Posterior vena cava (tissue), 2 donors: ENCODE measurements around the gene SEMA3G. TPM values are rescaled to one million over a fixed set of nuclear protein-coding genes. Genes with fewer than 3 reads are reported as not detected.
A peak's percentile ranks its signal among the peaks of the same experiment; 100 is the strongest.

Experiments used
- DNase-seq: peaks from one replicate; pipeline ENCODE4 v3.0.0-alpha.2; 2020; ENCODE audit warnings: low spot score
- intact Hi-C, 2 donors: fragments of 100-400 bp; cut with DNase I; formaldehyde crosslinking; loops; one replicate each; pipeline versions ENCODE4 v1.14.1 to v1.14.2; 2022 to 2023
- total RNA-seq, 2 donors: library from RNA; stranded (reverse); fragmentation: NEBNext Ultra II Directional; extraction: Animal tissue kit (Norgen Biotek cat#: 25700); gene quantifications; one replicate each; pipeline ENCODE4 v1.2.1, GENCODE V29; 2021
- donor health status: DM: yes; HTN: yes; CAD: no.
- donor health status: DM: yes; HTN: yes; CAD: no.

Gene SEMA3G
- total RNA-seq, 2 donors from 2014 or later, result 12.4 to 17.7 TPM

DNA sequence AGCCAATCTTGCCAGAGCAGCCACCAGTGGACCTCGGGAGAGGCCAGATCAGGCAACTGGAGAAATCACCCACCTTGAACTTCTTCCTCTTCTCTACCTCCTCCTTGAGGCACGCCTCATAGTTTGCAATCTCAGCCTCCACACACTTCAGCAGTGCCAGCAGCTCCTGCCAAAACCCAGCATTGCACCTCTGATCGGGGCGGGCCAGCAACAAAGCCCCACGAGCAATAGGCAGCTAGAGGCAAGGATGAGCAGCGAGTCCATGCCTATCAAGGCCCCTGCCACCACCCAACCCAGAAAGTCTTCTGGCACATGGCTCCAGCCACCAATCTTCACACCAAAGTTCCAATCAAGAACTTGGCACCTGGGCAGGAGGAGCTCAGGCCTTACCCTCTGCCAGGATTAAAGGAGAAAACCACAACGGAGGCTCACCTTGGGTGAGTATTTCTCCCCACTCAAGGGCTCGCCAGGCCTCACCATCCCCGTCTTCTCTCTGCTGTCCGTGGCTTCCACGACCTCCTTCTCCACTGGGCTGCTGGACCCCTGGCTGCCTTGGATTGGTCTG is 42.1 kb downstream of the SEMA3G start:
- DNase-seq, result peak; percentile 20
- intact Hi-C loops, result no loop called here

- DNase-seq, result peak; percentile 82
- intact Hi-C loops, result no loop called here
Observed at GRCh38 chr3:52402101-52402521, 42.8 kb downstream of the SEMA3G start.

- intact Hi-C loops, result no loop called here
Observed at GRCh38 chr3:52401551-52401950, 43.4 kb downstream of the SEMA3G start.

DNA sequence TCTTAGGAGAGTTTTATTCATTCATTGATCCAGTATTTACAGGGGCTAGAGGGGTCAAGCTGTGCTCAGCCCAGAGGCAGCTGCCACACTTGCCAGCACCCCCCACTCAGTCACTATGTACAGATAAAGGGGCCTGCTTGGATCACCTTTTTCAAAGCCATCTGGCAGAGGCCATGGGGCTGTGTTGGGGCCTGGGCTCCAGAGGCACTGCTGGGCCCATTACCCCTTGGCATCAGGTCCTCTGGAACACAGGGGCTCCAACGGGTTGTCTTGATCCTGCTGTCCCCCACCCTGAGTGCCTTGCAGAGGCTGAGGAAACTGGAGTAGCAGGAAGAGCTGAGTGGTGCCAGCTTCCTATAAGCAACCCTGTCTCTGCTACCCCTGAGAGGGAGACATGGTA is 43.9 kb downstream of the SEMA3G start:
- intact Hi-C loops, result no loop called here
- DNase-seq, result peak; percentile 45

More at GRCh38 chr3:52401551-52401950, 43.4 kb downstream of the SEMA3G start:
- peak; percentile 58 for DNase-seq

- DNase-seq, result peak; percentile 63
- intact Hi-C loops, result no loop called here
Observed at GRCh38 chr3:52400275-52400793, 44.6 kb downstream of the SEMA3G start.

DNA sequence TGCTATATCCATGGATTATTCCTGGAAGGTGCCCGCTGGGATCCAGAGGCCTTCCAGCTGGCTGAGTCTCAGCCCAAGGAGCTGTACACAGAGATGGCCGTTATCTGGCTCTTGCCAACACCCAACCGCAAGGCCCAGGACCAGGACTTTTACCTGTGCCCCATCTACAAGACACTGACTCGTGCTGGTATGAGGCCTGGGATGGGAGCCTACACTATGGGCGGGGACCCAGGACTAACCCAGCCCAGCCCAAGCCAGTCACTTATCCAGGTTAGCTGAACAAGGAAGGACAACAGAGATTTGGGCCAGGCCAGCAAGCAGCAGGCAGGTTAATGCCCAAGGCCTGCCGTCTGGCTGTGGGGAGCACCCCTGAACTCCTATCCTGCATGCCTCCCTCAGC is 45.3 kb downstream of the SEMA3G start:
- intact Hi-C loops, result no loop called here
- peak; percentile 56 for DNase-seq

DNA sequence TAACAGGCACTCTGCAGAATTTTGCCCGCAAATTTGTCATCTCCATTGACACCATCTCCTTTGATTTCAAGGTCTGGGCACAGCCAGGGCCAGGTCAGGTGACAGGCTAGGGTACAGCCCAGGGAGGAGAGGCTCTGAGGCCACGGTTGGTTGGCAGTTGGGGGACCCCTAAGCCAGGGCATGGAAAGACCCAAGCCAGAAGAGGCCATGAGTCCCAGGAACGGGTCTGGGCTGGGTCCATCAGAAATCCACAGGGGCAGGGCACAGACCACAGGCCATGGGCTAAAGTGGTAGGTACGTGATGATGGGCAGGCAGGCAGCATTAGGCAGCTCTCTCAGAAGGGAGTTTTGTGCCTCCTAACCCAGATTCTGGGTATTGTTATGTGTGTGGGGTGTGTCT is 45.8 kb downstream of the SEMA3G start:
- DNase-seq, result peak; percentile 50
- intact Hi-C loops, result no loop called here

DNA sequence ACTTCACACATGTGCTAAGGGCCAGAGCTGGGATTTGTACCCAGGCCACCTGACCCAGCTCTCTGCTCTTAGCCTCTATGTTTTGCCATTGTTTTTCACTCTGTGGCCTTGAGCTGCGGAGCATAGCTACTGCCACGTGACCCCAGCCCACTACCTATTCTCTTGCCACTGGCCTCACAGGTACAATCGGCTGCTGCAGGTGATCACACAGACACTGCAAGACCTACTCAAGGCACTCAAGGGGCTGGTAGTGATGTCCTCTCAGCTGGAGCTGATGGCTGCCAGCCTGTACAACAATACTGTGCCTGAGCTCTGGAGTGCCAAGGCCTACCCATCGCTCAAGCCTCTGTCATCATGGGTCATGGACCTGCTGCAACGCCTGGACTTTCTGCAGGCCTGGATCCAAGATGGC is 46.2 kb downstream of the SEMA3G start:
- intact Hi-C loops, result no loop called here
- peak; percentile 38 for DNase-seq

GRCh38 chr3:52397676-52398399 is 47.1 kb downstream of the SEMA3G start:
- DNase-seq, result peak; percentile 78
- intact Hi-C loops, result no loop called here

GRCh38 chr3:52396907-52397591 is 47.9 kb downstream of the SEMA3G start:
- intact Hi-C loops, result no loop called here

GRCh38 chr3:52396011-52396906 is 48.6 kb downstream of the SEMA3G start:
- DNase-seq, result peak; percentile 68
- intact Hi-C loops, result no loop called here

More at GRCh38 chr3:52396907-52397591, 47.9 kb downstream of the SEMA3G start:
- DNase-seq, result peak; percentile 40

DNA sequence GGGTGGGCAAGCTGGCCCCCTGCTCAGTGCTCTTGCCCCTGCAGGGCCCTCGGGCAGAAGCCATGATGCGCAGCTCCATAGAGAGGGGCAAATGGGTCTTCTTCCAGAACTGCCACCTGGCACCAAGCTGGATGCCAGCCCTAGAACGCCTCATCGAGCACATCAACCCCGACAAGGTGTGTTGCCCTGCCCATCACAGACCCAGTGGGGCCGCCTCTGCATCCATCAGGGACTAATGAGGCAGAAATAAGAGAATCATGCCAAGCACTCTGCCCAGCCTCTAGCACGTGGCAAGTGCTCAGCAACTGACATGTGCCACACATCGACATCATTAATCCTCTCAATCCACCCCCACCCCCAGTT is 49.4 kb downstream of the SEMA3G start:
- peak; percentile 76 for DNase-seq
- intact Hi-C loops, result no loop called here

GRCh38 chr3:52394751-52395502 is 50.0 kb downstream of the SEMA3G start:
- intact Hi-C loops, result no loop called here
- peak; percentile 80 for DNase-seq

DNA sequence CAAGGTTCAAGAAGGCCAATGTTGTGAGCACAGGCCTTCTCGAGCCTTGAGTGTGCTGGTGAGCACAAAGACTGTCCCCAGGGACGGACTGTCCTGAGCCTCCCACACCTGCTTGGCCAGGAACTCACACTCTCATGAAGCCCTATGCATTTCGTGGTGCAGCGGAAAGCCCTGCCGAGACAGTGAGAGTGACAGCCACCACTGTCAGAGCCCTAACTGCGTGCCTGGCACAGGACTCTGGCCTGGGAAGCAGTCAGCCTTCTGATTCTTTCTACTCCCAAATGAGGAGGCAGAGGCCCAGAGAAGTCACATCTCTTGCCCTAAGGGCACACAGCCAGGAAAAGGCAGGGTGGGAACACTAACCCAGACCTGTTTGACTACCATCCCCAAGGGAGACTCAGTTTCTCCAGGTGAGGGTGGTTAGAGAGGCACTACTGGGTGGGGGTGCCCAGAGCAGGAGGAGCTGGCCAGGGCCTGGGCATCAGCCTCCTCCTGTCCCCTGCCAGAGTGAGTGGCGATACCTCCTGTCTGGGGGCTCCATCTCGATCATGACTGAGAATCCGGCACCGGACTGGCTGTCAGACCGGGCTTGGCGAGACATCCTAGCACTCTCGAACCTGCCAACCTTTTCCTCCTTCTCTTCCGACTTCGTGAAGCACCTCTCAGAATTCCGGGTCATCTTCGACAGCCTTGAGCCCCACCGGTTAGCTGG is 50.8 kb downstream of the SEMA3G start:
- intact Hi-C loops, result no loop called here
- DNase-seq, result peak; percentile 36

DNA sequence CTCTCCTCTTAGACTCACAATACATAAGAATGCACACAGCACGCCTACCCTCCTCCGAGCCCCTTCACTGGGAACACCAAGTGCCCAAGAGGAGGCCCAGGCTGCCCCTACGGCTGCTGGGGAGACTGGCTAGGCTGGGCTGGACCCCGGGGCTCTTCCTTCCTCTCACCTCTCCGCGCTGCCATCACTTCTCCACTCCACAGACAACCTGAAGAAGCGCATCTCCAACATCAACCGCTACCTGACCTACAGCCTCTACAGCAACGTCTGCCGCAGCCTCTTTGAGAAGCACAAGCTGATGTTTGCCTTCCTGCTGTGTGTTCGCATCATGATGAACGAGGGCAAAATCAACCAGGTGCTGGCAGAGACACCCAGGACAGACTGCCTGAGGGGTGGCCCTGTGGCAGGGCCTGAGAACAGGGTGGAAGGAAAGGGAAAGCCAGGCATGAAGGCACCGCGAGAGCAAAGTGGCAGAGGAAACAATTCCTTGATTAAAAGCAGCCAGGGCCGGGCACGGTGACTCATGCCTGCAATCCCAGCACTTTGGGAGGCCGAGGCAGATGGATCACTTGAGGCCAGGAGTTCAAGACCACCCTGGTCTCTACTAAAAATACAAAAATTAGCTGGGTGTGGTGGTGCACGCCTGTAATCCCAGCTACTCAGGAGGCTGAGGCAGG is 51.6 kb downstream of the SEMA3G start:
- peak; percentile 59 for DNase-seq
- intact Hi-C loops, result no loop called here

DNA sequence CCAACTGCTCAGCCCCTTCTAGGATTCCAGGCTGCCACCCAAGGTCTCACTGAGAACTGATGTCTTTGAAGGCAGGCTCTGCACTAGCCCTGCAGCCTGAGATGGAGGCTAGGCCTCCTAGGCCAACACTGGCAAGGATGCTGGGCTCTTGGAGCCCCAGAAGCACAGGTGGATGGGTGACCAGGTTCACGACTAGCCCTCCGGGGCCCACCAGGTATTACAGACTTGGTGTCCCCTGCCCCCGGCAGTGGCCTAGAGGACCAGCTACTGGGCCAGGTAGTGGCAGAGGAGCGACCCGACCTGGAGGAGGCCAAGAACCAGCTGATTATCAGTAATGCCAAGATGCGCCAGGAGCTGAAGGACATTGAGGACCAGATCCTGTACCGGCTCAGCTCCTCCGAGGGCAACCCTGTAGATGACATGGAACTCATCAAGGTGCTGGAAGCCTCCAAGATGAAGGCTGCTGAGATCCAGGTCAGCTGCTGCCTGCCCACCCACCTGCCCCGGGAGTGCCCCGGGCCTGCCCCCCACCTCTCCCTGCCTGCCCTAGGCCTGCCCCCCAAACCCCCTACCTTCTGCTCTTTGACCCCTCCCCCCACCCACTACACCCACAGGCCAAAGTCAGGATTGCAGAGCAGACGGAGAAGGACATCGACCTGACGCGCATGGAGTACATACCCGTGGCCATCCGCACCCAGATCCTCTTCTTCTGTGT is 52.5 kb downstream of the SEMA3G start:
- intact Hi-C loops, result no loop called here
- DNase-seq, result peak; percentile 74

DNA sequence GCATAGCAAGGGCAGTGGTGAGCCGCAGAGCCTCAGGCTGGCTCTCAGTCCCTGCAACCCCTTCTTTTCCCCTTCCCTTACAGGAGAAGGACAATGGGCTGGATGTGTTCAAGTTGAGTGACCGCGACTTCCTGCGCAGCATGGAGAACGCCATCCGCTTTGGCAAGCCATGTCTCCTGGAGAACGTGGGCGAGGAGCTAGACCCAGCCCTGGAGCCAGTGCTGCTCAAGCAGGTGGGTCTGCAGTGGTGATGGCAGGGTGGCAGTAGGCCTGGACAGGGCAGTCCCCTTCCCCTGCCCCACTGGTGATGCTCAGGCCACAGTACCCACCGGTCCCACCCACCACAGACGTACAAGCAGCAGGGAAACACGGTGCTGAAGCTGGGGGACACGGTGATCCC is 53.8 kb downstream of the SEMA3G start:
- intact Hi-C loops, result no loop called here
- no peak for DNase-seq
